BLaER1 (cell line): ENCODE measurements around the gene FBLIM1.
"Not testable (repeated sequence)": the region's sequence is repeated elsewhere in the genome, so short reads cannot be mapped to it uniquely, and the experiment has no call there.

Source experiments
- H3K27ac ChIP-seq: shearing (Covaris generic); formaldehyde crosslinking; 2 replicates; pipeline ENCODE4 v1.8.1; 2022
- H3K27me3 ChIP-seq: shearing (Covaris generic); formaldehyde crosslinking; 2 replicates; pipeline ENCODE4 v1.8.1; 2022
- H3K36me3 ChIP-seq: shearing (Covaris generic); formaldehyde crosslinking; 2 replicates; pipeline ENCODE4 v1.8.1; 2022
- H3K4me1 ChIP-seq: shearing (Covaris generic); formaldehyde crosslinking; 2 replicates; pipeline ENCODE4 v1.8.1; 2022
- H3K4me2 ChIP-seq: shearing (Covaris generic); formaldehyde crosslinking; 2 replicates; pipeline ENCODE4 v1.8.1; 2022
- H3K4me3 ChIP-seq: shearing (Covaris generic); formaldehyde crosslinking; 2 replicates; pipeline ENCODE4 v1.8.1; 2022
- H3K9ac ChIP-seq: shearing (Covaris generic); formaldehyde crosslinking; 2 replicates; pipeline ENCODE4 v1.8.1; 2022
- H3K9me3 ChIP-seq: shearing (Covaris generic); formaldehyde crosslinking; 2 replicates; pipeline ENCODE4 v1.8.1; 2022
- H4K20me1 ChIP-seq: shearing (Covaris generic); formaldehyde crosslinking; 2 replicates; pipeline ENCODE4 v1.8.1; 2022
- Cebpa-rat ChIP-seq: shearing (Covaris generic); IDR thresholded peaks from 2 replicates; pipeline ENCODE4 v1.8.1; 2022

Gene FBLIM1

GRCh38 chr1:15807121-15807520 lies 48.5 kb downstream of the FBLIM1 start:
- no peaks in the 10 kb centered on the region for H4K20me1 ChIP-seq
- peaks cover 10% of the 10 kb centered on the region for H3K4me1 ChIP-seq
- no peak overlapping the region for H3K4me2 ChIP-seq

GRCh38 chr1:15807549-15807948 lies 49.0 kb downstream of the FBLIM1 start, which contains the start of gene UQCRHL:
Gene UQCRHL, minus strand, starts transcription at chr1:15807649. Its CDS starts 0 bp downstream, at chr1:15807649.
- not testable (repeated sequence) for H3K4me1 ChIP-seq, H3K36me3 ChIP-seq, H3K4me3 ChIP-seq

More at GRCh38 chr1:15807121-15807520, 48.5 kb downstream of the FBLIM1 start:
- Histone ChIP-seq H3K36me3 (no peaks in the 10 kb centered on the region), H3K9me3 (no peaks in the 10 kb centered on the region), H3K9ac (no peak overlapping the region), H3K27ac (no peak overlapping the region), H3K4me3 (no peak overlapping the region), H3K27me3 (no peaks in the 10 kb centered on the region)
- TF ChIP-seq Cebpa-rat = no peak

GRCh38 chr1:15808955-15809354 lies 50.4 kb downstream of the FBLIM1 start:
- Histone ChIP-seq H3K4me1 (peaks cover 14% of the 10 kb centered on the region), H3K9ac (no peak overlapping the region), H3K4me3 (no peak overlapping the region), H4K20me1 (no peaks in the 10 kb centered on the region), H3K9me3 (no peaks in the 10 kb centered on the region), H3K27ac (no peak overlapping the region), H3K36me3 (no peaks in the 10 kb centered on the region), H3K27me3 (no peaks in the 10 kb centered on the region), H3K4me2 (no peak overlapping the region)
- no peak for TF ChIP-seq Cebpa-rat

More at GRCh38 chr1:15807549-15807948, 49.0 kb downstream of the FBLIM1 start, which contains the start of gene UQCRHL:
- H3K9ac ChIP-seq, H3K4me2 ChIP-seq, H3K27me3 ChIP-seq, H3K27ac ChIP-seq, H3K9me3 ChIP-seq, H4K20me1 ChIP-seq: not testable (repeated sequence)

- no peak for TF ChIP-seq Cebpa-rat
- Histone ChIP-seq H3K27me3 (no peaks in the 10 kb centered on the region), H3K27ac (no peak overlapping the region), H3K4me3 (no peak overlapping the region), H4K20me1 (no peaks in the 10 kb centered on the region), H3K9me3 (no peaks in the 10 kb centered on the region), H3K36me3 (no peaks in the 10 kb centered on the region), H3K4me1 (peaks cover 24% of the 10 kb centered on the region), H3K9ac (no peak overlapping the region), H3K4me2 (no peak overlapping the region)
Measured at GRCh38 chr1:15810073-15810472, 51.5 kb downstream of the FBLIM1 start.

DNA sequence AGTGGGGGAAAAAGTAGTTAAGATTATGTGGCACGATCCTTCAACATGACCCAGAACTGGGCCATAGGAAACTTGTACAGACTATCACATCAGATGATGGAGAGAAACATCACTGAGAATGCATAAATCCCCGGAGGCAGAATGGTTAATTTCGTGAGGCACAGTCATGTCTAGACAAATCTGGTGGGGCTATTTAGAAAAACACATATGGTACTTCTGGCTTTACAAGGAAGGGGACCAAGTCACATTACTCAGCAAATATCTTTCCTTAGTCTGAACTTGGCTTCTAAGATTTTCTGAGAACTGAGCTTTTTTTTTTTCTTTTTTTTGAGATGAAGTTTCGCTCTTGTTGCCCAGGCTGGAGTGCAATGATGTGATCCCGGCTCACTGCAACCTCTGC lies 58.1 kb downstream of the FBLIM1 start:
- TF ChIP-seq Cebpa-rat = no peak
- H3K4me1 ChIP-seq = peaks cover 53% of the 10 kb centered on the region
- peak overlapping the region; percentile 17 for H3K4me2 ChIP-seq
- no peaks in the 10 kb centered on the region for H4K20me1 ChIP-seq
- no peaks in the 10 kb centered on the region for H3K36me3 ChIP-seq
- H3K9me3 ChIP-seq = no peaks in the 10 kb centered on the region
- no peak overlapping the region for H3K4me3 ChIP-seq
- no peak overlapping the region for H3K9ac ChIP-seq
- H3K27me3 ChIP-seq = no peaks in the 10 kb centered on the region
- H3K27ac ChIP-seq = no peak overlapping the region

GRCh38 chr1:15820478-15820877 lies 61.9 kb downstream of the FBLIM1 start:
- no peak overlapping the region for H3K4me3 ChIP-seq
- no peak overlapping the region for H3K9ac ChIP-seq
- TF ChIP-seq Cebpa-rat = no peak
- no peaks in the 10 kb centered on the region for H3K9me3 ChIP-seq
- H3K27me3 ChIP-seq = no peaks in the 10 kb centered on the region
- H4K20me1 ChIP-seq = no peaks in the 10 kb centered on the region
- H3K4me1 ChIP-seq = peaks cover 30% of the 10 kb centered on the region
- H3K27ac ChIP-seq = no peak overlapping the region
- no peaks in the 10 kb centered on the region for H3K36me3 ChIP-seq
- no peak overlapping the region for H3K4me2 ChIP-seq

- peaks cover 44% of the 10 kb centered on the region for H3K4me1 ChIP-seq
Measured at GRCh38 chr1:15825800-15826199, 67.2 kb downstream of the FBLIM1 start.

DNA sequence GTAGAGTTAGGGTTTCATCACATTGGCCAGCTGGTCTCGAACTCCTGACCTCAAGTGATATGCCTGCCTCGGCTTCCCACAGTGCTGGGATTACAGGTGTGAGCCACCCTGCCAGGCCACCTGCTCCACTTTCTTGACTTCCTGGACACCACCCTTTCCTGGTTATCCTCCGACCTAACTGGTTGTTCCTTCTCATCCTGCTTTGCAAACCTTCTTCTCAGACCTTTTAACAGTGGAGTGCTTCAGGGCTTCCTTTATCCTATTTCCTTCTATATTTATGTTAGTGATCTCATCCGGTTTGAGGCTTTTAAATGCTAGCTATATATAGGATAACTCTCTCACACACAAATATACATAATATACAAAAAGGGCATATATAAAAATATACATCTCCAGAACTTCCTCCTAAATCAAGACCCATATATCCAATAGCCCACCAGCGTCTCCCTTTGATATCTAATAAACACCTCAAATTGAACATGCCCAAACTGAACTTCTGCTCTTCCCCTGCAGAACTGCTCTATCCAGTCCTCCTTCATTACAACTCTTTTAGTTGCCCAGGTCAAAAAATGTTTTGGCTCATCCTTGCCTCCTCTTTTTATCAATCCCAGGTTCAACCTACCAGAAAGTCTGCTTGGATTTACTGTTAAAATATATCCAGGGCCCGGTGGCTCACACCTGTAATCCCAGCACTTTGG lies 68.4 kb downstream of the FBLIM1 start:
- Histone ChIP-seq H3K4me1 (peaks cover 56% of the 10 kb centered on the region), H4K20me1 (no peaks in the 10 kb centered on the region), H3K4me2 (peak overlapping the region; percentile 26; the same call in 1 of the 2 replicates), H3K27me3 (no peaks in the 10 kb centered on the region), H3K9me3 (no peaks in the 10 kb centered on the region), H3K36me3 (no peaks in the 10 kb centered on the region), H3K9ac (no peak overlapping the region), H3K4me3 (no peak overlapping the region), H3K27ac (no peak overlapping the region)
- no peak for TF ChIP-seq Cebpa-rat

More at GRCh38 chr1:15825800-15826199, 67.2 kb downstream of the FBLIM1 start:
- TF ChIP-seq Cebpa-rat = no peak
- no peak overlapping the region for H3K27ac ChIP-seq
- no peak overlapping the region for H3K9ac ChIP-seq
- H3K4me2 ChIP-seq = peak overlapping the region; percentile 54
- no peak overlapping the region for H3K4me3 ChIP-seq
- H4K20me1 ChIP-seq = no peaks in the 10 kb centered on the region
- H3K36me3 ChIP-seq = no peaks in the 10 kb centered on the region
- no peaks in the 10 kb centered on the region for H3K9me3 ChIP-seq
- H3K27me3 ChIP-seq = no peaks in the 10 kb centered on the region

- not testable (repeated sequence) for H3K9me3 ChIP-seq, H4K20me1 ChIP-seq, H3K4me3 ChIP-seq, H3K27ac ChIP-seq, H3K27me3 ChIP-seq, H3K4me2 ChIP-seq, H3K36me3 ChIP-seq, H3K9ac ChIP-seq
- peaks cover 62% of the 10 kb centered on the region for H3K4me1 ChIP-seq
Measured at GRCh38 chr1:15827567-15827966, 69.0 kb downstream of the FBLIM1 start.

GRCh38 chr1:15828931-15829330 lies 70.3 kb downstream of the FBLIM1 start:
- H3K4me2 ChIP-seq = peak overlapping the region; percentile 91
- H3K36me3 ChIP-seq, H3K9ac ChIP-seq, H3K27me3 ChIP-seq, H3K4me3 ChIP-seq, H4K20me1 ChIP-seq, H3K9me3 ChIP-seq: not testable (repeated sequence)
- H3K27ac ChIP-seq = 0 out of 2 replicates have a peak overlapping the region, but pooled peaks have one; percentile 50
- peaks cover 72% of the 10 kb centered on the region for H3K4me1 ChIP-seq

DNA sequence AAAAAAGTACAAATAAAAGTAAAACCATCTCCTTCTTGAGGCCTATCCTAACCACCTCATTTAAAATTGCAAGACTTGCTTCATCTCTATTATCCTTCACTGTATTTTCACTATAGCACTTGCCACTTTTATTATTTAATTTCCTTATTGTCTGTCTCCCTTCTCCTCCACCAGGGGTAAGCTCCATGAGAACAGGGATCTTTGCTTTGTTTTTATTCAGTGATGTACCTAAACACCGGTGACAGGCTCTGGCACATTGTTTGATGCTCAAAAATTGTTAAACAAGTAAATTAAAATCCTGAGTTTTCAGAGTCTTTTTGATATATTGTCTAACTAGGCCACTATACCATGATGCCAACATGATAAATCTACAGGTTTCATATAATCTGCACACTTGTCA lies 71.7 kb downstream of the FBLIM1 start:
- H3K27me3 ChIP-seq = no peaks in the 10 kb centered on the region
- H3K4me3 ChIP-seq = peak overlapping the region; percentile 29; the same call in 1 of the 2 replicates
- no peak for TF ChIP-seq Cebpa-rat
- peak overlapping the region; percentile 50 for H3K27ac ChIP-seq
- no peaks in the 10 kb centered on the region for H4K20me1 ChIP-seq
- 0 out of 2 replicates have a peak overlapping the region, but pooled peaks have one; percentile 34 for H3K9ac ChIP-seq
- H3K9me3 ChIP-seq = no peaks in the 10 kb centered on the region
- peak overlapping the region; percentile 91 for H3K4me2 ChIP-seq
- no peaks in the 10 kb centered on the region for H3K36me3 ChIP-seq
- H3K4me1 ChIP-seq = peaks cover 70% of the 10 kb centered on the region
